ENCODE data around the gene RMRP.
"Not testable (repeated sequence)": the region's sequence is repeated elsewhere in the genome, so short reads cannot be mapped to it uniquely, and the experiment has no call there.

The RMRP gene

DNA sequence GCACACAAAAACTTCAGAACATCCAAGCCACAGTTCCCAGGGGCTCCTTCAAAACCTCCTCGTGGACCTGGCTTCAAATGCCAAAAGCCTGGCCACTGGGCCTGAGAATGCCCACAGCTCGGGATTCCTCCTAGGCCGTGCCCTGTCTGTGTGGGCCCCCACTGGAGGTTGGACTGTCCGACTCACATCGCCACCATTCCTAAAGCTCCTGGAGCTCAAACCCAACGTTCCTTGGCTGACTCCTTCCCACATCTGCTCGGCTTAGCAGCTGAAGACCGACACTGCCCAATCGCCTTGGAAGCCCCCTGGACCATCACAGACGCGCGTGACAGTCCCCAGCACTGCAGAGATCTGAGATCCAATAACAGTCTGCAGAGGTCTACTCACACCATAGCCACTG is 14.8 kb downstream of the RMRP start:
- TF ChIP-seq, protein P1, sequence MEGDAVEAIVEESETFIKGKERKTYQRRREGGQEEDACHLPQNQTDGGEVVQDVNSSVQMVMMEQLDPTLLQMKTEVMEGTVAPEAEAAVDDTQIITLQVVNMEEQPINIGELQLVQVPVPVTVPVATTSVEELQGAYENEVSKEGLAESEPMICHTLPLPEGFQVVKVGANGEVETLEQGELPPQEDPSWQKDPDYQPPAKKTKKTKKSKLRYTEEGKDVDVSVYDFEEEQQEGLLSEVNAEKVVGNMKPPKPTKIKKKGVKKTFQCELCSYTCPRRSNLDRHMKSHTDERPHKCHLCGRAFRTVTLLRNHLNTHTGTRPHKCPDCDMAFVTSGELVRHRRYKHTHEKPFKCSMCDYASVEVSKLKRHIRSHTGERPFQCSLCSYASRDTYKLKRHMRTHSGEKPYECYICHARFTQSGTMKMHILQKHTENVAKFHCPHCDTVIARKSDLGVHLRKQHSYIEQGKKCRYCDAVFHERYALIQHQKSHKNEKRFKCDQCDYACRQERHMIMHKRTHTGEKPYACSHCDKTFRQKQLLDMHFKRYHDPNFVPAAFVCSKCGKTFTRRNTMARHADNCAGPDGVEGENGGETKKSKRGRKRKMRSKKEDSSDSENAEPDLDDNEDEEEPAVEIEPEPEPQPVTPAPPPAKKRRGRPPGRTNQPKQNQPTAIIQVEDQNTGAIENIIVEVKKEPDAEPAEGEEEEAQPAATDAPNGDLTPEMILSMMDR (IDR thresholded peaks at IDR 0.05; ENCODE audit: insufficient read depth, low read length, missing control alignments): no peak
- DNase-seq (ENCODE audit: low read depth, low spot score): no peak
- POLR2A ChIA-PET: no interaction called here
- CTCF ChIA-PET: interaction anchor here (0.9 to 8.3 kb wide), 2 partner anchors 17 to 39 kb away, joined by 4 to 148 read pairs; partner anchors contain the start of genes ARHGEF39, CCDC107 and RMRP
- H3K4me3 ChIP-seq (ENCODE audit: low read depth, low read length): no peak overlapping the region

DNA sequence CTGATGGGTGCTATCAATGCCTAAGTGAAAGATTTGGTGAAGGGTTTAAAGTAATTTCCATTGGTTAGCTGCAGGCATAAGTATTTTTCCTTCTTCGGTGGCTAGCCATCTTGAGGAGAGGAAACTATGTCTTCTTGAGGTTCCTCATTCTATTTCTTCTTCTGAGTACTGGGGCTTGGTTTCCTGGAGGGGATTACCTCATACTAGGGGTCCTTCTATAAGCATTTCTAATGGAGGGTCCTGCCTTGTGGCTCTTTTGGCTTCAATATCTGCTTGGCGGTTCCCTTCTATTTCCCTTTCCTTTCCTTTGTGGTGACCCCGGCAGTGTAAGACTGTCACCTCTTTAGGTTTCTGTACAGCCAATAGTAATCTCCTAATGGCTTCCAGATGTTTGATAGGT is 16.3 kb downstream of the RMRP start:
- CTCF ChIA-PET; H3K4me3 ChIP-seq (ENCODE audit: low read depth, low read length); POLR2A ChIA-PET; DNase-seq (ENCODE audit: low read depth, low spot score): not testable (repeated sequence)

DNA sequence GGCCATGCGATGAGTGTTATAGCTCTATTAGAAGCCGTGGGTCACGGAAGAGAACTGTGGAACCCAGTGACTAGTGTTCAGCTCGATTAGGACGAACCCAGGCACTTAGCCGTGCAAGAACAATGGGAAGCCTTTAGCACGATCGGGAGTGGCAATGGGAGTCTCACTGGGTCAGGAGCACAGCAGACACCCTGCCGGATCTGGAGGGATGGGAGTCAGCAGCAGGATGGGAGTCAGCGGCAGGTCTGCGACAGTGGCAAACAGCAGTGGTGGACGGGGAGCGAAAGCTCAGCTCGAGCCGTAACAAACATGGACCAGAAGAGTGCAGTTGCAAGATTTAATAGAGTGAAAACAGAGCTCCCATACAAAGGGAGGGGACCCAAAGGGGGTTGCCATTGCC is 17.4 kb downstream of the RMRP start:
- not testable (repeated sequence) for H3K4me3 ChIP-seq (ENCODE audit: low read depth, low read length); DNase-seq (ENCODE audit: low read depth, low spot score)
- ChIA-PET POLR2A (interaction anchor here (1.2 kb wide), 1 partner anchor 40 kb away, joined by 3 read pairs; no protein-coding TSS in a partner anchor), CTCF (interaction anchor here (1.5 kb wide), 1 partner anchor 37 kb away, joined by 4 read pairs; no protein-coding TSS in a partner anchor)

DNA sequence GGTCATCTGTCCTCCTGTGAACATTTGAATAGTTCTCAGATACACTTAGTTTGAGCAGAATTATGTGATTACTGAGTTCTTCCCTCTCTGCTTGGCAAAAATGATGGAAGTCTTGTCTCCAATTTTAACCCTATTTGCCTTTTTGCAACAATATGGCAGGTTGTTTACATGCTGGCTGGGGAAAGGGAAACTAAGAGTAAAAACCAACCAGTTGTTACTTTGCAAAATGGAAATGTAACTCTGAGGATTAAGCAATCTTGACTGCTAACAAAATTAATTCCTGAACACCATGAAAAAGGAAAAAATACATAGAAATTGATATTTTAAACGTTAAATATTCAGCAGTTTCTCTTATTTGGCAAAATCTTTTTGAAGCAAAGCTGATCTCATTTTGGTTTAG is 18.2 kb downstream of the RMRP start:
- ChIA-PET CTCF (interaction anchor here (1.5 to 1.7 kb wide), 2 partner anchors 8 to 36 kb away, joined by 4 to 6 read pairs; no protein-coding TSS in a partner anchor), POLR2A (interaction anchor here (1.2 kb wide), 1 partner anchor 41 kb away, joined by 3 read pairs; no protein-coding TSS in a partner anchor)
- H3K4me3 ChIP-seq (ENCODE audit: low read depth, low read length): no peak overlapping the region
- TF ChIP-seq, protein P1 (IDR thresholded peaks at IDR 0.05; ENCODE audit: insufficient read depth, low read length, missing control alignments): no peak
- DNase-seq (ENCODE audit: low read depth, low spot score): no peak

DNA sequence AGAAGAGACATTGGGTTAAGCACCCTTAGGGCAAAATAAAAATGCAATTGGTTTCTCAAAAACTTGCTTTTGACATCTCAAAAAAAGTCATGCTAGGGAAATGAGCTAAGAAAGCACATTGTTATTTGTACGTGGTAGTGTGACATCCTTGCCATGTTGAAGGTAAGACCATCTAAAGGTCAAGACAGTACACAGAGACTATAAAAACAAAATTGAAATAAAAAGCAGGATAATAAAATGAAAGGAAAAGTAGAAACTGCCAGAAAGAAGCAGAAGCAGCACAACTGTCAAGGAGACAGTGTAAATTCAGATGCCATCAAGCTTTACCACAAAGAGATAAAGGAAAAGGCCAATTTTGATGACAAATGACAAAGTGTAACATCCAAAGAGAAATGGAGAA is 18.6 kb downstream of the RMRP start:
- DNase-seq (ENCODE audit: low read depth, low spot score); H3K4me3 ChIP-seq (ENCODE audit: low read depth, low read length); POLR2A ChIA-PET: not testable (repeated sequence)
- CTCF ChIA-PET: interaction anchor here (1.5 to 1.7 kb wide), 2 partner anchors 9 to 36 kb away, joined by 4 to 6 read pairs; no protein-coding TSS in a partner anchor

DNA sequence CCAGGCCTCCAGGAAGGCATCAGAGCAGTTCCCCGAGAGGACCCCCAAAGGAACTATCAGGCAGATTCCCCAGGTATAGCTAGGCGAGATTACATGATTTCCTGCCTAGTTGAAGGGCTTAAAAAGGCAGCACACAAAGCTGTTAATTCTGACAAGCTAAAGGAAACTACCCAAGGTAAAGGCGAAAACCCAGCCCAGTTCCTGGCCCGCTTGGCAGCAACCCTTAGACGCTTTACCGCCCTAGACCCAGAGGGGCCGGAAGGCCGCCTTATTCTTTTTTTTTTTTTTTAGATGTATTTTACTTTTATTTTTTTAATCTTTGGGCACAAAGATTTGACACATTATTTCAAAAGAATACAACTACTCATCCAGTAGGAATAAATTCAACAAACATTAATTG is 19.1 kb downstream of the RMRP start:
- DNase-seq (ENCODE audit: low read depth, low spot score); POLR2A ChIA-PET: not testable (repeated sequence)
- CTCF ChIA-PET: interaction anchor here (1.7 kb wide), 1 partner anchor 9 kb away, joined by 6 read pairs; no protein-coding TSS in a partner anchor

DNA sequence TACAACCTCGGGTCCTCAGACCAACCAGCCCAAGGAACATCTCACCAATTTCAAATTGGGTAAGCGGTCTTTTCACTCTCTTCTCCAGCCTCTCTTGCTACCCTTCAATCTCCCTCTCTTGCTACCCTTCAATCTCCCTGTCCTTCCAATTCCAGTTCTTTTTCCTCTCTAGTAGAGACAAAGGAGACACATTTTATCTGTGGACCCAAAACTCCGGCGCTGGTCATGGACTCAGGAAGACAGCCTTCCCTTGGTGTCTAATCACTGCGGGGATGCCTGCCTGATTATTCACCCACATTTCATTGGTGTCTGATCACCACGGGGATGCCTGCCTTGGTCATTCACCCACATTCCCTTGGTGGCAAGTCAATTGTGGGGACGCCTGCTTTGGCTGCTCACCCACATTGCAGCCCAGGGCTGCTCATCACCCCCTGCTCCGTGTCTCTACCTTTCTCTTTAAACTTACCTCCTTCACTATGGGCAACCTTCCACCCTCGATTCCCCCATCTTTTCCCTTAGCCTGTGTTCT is 20.3 kb downstream of the RMRP start:
- CTCF ChIA-PET; DNase-seq (ENCODE audit: low read depth, low spot score); POLR2A ChIA-PET; H3K4me3 ChIP-seq (ENCODE audit: low read depth, low read length): not testable (repeated sequence)

More for the DNA sequence above, 19.1 kb downstream of the RMRP start:
- H3K4me3 ChIP-seq (ENCODE audit: low read depth, low read length): not testable (repeated sequence)

DNA sequence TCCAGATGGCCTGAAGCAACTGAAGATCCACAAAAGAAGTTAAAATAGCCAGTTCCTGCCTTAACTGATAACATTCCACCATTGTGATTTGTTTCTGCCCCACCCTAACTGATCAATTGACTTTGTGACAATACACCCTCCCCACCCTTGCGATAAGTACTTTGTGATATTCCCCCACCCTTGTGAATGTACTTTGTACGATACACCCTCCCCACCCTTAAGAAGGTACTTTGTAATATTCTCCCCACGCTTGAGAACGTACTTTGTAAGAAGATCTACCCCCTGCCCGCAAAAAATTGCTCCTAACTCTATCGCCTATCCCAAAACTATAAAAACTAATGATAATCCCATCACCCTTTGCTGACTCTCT is 21.0 kb downstream of the RMRP start:
- POLR2A ChIA-PET; DNase-seq (ENCODE audit: low read depth, low spot score); H3K4me3 ChIP-seq (ENCODE audit: low read depth, low read length): not testable (repeated sequence)
- CTCF ChIA-PET: interaction anchor here (0.8 to 2.3 kb wide), 3 partner anchors 9 to 33 kb away, joined by 4 to 7 read pairs (median 5); no protein-coding TSS in a partner anchor

DNA sequence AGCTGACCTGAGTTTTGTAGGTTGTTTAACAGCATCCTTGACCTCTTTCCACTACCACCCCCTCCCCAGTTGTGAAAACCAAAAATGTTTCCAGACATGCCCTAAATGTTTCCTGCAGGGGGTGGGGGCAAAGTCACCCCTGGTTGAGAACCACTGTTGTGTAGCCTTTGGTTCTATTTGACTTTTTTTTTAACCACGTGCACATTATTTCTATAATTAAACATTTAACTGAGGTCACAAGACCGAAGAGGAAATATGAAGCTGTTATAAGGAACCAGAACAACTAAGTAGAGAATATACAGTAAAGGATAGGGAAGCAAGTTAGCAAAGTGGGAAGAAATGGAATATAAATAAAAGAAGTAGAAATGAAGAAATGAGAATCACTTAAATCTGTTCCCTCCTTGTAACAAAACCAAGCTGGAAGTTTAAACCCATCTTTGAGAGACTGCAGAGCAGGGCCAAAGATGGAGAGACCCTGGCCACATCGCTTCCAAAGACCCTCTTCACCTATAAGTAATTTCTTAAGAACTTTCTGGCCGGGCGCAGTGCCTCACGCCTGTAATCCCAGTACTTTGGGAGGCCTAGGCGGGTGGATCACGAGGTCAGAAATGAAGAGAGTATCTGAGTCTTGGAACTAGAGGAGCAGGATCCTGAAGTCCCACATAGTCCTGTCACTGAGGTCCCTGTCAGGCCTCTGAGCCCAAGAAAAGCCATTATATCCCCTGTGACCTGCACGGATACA is 21.5 kb downstream of the RMRP start:
- no peak overlapping the region for H3K4me3 ChIP-seq (ENCODE audit: low read depth, low read length)
- DNase-seq (ENCODE audit: low read depth, low spot score): no peak
- POLR2A ChIA-PET: no interaction called here
- CTCF ChIA-PET: interaction anchor here (0.8 to 2.3 kb wide), 4 partner anchors 10 to 33 kb away, joined by 4 to 7 read pairs (median 4); no protein-coding TSS in a partner anchor
- TF ChIP-seq, protein P1 (IDR thresholded peaks at IDR 0.05; ENCODE audit: insufficient read depth, low read length, missing control alignments): no peak
